ENCODE results near the gene IL4I1. TPM values are rescaled to one million over a fixed set of nuclear protein-coding genes. Genes with fewer than 3 reads are reported as not detected.

IL4I1 gene
- total RNA-seq, 1 experiment from 2014 or later, result not detected

GRCh38 chr19:49887665-49888509 is 8.8 kb downstream of the IL4I1 start:
- peak overlapping the region; percentile 9; the same call in 1 of the 2 replicates for H3K9ac ChIP-seq (ENCODE audit: low read length)
- peaks cover 21% of the 10 kb centered on the region for H3K4me1 ChIP-seq (ENCODE audit: low read length)
- H3K36me3 ChIP-seq (ENCODE audit: insufficient read depth, low read length), result peaks cover 16% of the 10 kb centered on the region; the same call in 1 of the 2 replicates
- H3K27me3 ChIP-seq (ENCODE audit: low read length), result no peaks in the 10 kb centered on the region
- no peaks in the 10 kb centered on the region for H3K79me2 ChIP-seq (ENCODE audit: low read length)
- peak overlapping the region; percentile 28 for H3K4me2 ChIP-seq (ENCODE audit: low read depth, low read length, poor library complexity, severe bottlenecking)
- no peak for DNase-seq
- no peak overlapping the region for H3K4me3 ChIP-seq (ENCODE audit: low read length)
- H2AFZ ChIP-seq (ENCODE audit: low read length), result no peak overlapping the region
- no peaks in the 10 kb centered on the region for H3K9me2 ChIP-seq (replicated peaks; ENCODE audit: insufficient read depth, low read length)
- no peak overlapping the region for H3K27ac ChIP-seq (ENCODE audit: low read length)
- H4K20me1 ChIP-seq (ENCODE audit: insufficient read depth, low read depth, low read length), result peaks cover 17% of the 10 kb centered on the region; the same call in 1 of the 2 replicates
- no peaks in the 10 kb centered on the region for H3K9me3 ChIP-seq (ENCODE audit: low read length)

- H3K9me2 ChIP-seq (replicated peaks; ENCODE audit: insufficient read depth, low read length), result no peaks in the 10 kb centered on the region
- no peak overlapping the region for H3K9ac ChIP-seq (ENCODE audit: low read length)
- no peaks in the 10 kb centered on the region for H3K27me3 ChIP-seq (ENCODE audit: low read length)
- peaks cover 12% of the 10 kb centered on the region; the same call in 1 of the 2 replicates for H4K20me1 ChIP-seq (ENCODE audit: insufficient read depth, low read depth, low read length)
- no peak overlapping the region for H3K4me3 ChIP-seq (ENCODE audit: low read length)
- no peaks in the 10 kb centered on the region for H3K79me2 ChIP-seq (ENCODE audit: low read length)
- peaks cover 21% of the 10 kb centered on the region for H3K4me1 ChIP-seq (ENCODE audit: low read length)
- no peak for DNase-seq
- H3K27ac ChIP-seq (ENCODE audit: low read length), result no peak overlapping the region
- no peak overlapping the region for H2AFZ ChIP-seq (ENCODE audit: low read length)
- H3K4me2 ChIP-seq (ENCODE audit: low read depth, low read length, poor library complexity, severe bottlenecking), result no peak overlapping the region
- no peaks in the 10 kb centered on the region for H3K9me3 ChIP-seq (ENCODE audit: low read length)
- peaks cover 20% of the 10 kb centered on the region for H3K36me3 ChIP-seq (ENCODE audit: insufficient read depth, low read length)
These were observed 9.5 kb downstream of the IL4I1 start for GRCh38 chr19:49887037-49887664.

DNA sequence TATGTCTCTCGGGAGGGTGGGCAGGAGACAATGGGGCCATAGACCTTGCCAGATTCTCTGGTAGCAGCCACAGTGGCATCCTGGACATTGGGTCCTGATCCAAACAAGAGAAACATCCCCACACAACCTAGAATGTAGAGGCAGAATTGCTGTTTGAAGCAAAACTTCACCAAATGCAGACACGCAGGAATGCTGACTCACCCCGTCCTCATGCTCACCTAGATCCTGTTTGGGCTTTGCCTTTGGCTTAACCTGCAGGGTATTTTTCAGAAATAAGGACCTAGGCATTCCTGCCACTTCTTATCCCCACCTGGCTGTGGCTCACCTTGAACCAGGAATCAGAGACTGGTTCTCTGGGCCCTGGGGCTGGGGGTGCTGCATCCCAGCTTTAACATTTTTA is 11.9 kb downstream of the IL4I1 start:
- H3K9ac ChIP-seq (ENCODE audit: low read length), result no peak overlapping the region
- H3K36me3 ChIP-seq (ENCODE audit: insufficient read depth, low read length), result peaks cover 29% of the 10 kb centered on the region
- H3K79me2 ChIP-seq (ENCODE audit: low read length), result no peaks in the 10 kb centered on the region
- no peak overlapping the region for H2AFZ ChIP-seq (ENCODE audit: low read length)
- no peaks in the 10 kb centered on the region for H3K9me2 ChIP-seq (replicated peaks; ENCODE audit: insufficient read depth, low read length)
- H3K27ac ChIP-seq (ENCODE audit: low read length), result no peak overlapping the region
- no peak overlapping the region for H3K4me3 ChIP-seq (ENCODE audit: low read length)
- H3K4me2 ChIP-seq (ENCODE audit: low read depth, low read length, poor library complexity, severe bottlenecking), result no peak overlapping the region
- peaks cover 12% of the 10 kb centered on the region; the same call in 1 of the 2 replicates for H4K20me1 ChIP-seq (ENCODE audit: insufficient read depth, low read depth, low read length)
- DNase-seq, result no peak
- no peaks in the 10 kb centered on the region for H3K27me3 ChIP-seq (ENCODE audit: low read length)
- H3K9me3 ChIP-seq (ENCODE audit: low read length), result no peaks in the 10 kb centered on the region
- peaks cover 8% of the 10 kb centered on the region for H3K4me1 ChIP-seq (ENCODE audit: low read length)

DNA sequence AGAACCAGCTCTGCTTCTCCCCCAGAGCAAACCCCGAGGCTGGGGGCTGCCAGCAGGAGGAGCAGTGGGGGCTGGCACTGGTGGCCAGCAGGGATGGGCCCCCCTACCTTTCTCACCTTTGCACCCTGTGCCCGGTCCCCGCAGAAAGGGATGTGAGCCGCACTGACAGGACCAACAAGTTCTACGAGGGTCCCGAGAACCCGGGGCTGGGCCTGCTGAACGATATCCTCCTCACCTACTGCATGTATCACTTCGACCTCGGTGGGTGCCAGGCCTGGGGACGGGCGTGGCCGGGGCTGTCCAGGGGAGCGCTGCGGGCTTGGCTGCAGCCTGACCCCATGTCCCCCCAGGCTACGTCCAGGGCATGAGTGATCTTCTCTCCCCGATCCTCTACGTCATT is 12.6 kb downstream of the IL4I1 start:
- H3K4me2 ChIP-seq (ENCODE audit: low read depth, low read length, poor library complexity, severe bottlenecking), result no peak overlapping the region
- H3K4me1 ChIP-seq (ENCODE audit: low read length), result peaks cover 9% of the 10 kb centered on the region
- peaks cover 34% of the 10 kb centered on the region for H3K36me3 ChIP-seq (ENCODE audit: insufficient read depth, low read length)
- DNase-seq, result no peak
- no peaks in the 10 kb centered on the region; the same call in 1 of the 2 replicates for H3K79me2 ChIP-seq (ENCODE audit: low read length)
- peaks cover 12% of the 10 kb centered on the region; the same call in 1 of the 2 replicates for H4K20me1 ChIP-seq (ENCODE audit: insufficient read depth, low read depth, low read length)
- no peak overlapping the region for H3K4me3 ChIP-seq (ENCODE audit: low read length)
- H2AFZ ChIP-seq (ENCODE audit: low read length), result no peak overlapping the region
- no peak overlapping the region for H3K27ac ChIP-seq (ENCODE audit: low read length)
- H3K27me3 ChIP-seq (ENCODE audit: low read length), result no peaks in the 10 kb centered on the region
- no peaks in the 10 kb centered on the region for H3K9me3 ChIP-seq (ENCODE audit: low read length)
- no peaks in the 10 kb centered on the region for H3K9me2 ChIP-seq (replicated peaks; ENCODE audit: insufficient read depth, low read length)
- no peak overlapping the region for H3K9ac ChIP-seq (ENCODE audit: low read length)

DNA sequence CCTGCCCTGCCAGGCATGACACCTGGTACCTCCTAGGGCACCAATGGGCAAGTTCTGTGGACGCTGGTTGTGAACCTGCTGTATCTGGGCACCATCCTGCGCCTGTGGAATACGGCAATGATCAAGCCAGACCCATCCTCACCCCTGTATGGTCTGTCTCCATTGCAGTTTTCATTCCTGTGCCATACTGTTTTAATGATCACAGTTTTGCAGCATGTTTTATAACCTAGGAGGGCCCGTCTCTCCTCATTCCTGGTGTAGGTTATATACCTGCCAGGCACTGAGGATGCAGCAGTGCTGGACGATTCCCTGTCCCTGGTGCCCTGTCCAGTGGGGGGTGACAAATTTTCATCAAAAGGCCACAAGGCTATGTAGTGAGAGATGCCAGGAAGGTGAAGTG is 13.6 kb downstream of the IL4I1 start:
- no peaks in the 10 kb centered on the region for H3K27me3 ChIP-seq (ENCODE audit: low read length)
- H3K36me3 ChIP-seq (ENCODE audit: insufficient read depth, low read length), result peaks cover 36% of the 10 kb centered on the region
- no peak for DNase-seq
- no peaks in the 10 kb centered on the region for H3K9me2 ChIP-seq (replicated peaks; ENCODE audit: insufficient read depth, low read length)
- no peaks in the 10 kb centered on the region for H3K9me3 ChIP-seq (ENCODE audit: low read length)
- H3K4me2 ChIP-seq (ENCODE audit: low read depth, low read length, poor library complexity, severe bottlenecking), result no peak overlapping the region
- no peak overlapping the region for H3K27ac ChIP-seq (ENCODE audit: low read length)
- H3K4me3 ChIP-seq (ENCODE audit: low read length), result no peak overlapping the region
- H3K9ac ChIP-seq (ENCODE audit: low read length), result no peak overlapping the region
- peaks cover 10% of the 10 kb centered on the region; the same call in 1 of the 2 replicates for H3K79me2 ChIP-seq (ENCODE audit: low read length)
- peaks cover 12% of the 10 kb centered on the region; the same call in 1 of the 2 replicates for H4K20me1 ChIP-seq (ENCODE audit: insufficient read depth, low read depth, low read length)
- no peak overlapping the region for H2AFZ ChIP-seq (ENCODE audit: low read length)
- peaks cover 18% of the 10 kb centered on the region for H3K4me1 ChIP-seq (ENCODE audit: low read length)

DNA sequence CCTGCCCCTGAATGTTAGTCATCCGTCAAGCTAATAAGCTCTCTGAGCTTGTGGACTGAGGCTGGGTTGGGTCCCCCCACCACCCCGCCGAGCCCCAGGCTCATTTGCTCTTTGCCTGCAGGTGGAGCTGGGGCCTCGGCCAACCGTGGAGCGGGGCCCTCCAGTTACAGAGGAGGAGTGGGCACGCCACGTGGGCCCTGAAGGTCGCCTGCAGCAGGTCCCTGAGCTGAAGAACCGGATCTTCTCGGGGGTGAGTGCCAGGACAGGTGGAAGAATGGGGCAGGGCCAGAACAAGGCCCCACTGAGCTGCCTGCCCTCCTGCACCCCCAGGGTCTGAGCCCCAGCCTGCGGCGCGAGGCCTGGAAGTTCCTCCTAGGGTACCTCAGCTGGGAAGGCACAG is 14.0 kb downstream of the IL4I1 start:
- no peaks in the 10 kb centered on the region for H3K27me3 ChIP-seq (ENCODE audit: low read length)
- H2AFZ ChIP-seq (ENCODE audit: low read length), result no peak overlapping the region
- no peaks in the 10 kb centered on the region for H3K9me3 ChIP-seq (ENCODE audit: low read length)
- no peak for DNase-seq
- H3K36me3 ChIP-seq (ENCODE audit: insufficient read depth, low read length), result peaks cover 36% of the 10 kb centered on the region
- H3K79me2 ChIP-seq (ENCODE audit: low read length), result peaks cover 10% of the 10 kb centered on the region; the same call in 1 of the 2 replicates
- no peak overlapping the region for H3K4me3 ChIP-seq (ENCODE audit: low read length)
- peaks cover 9% of the 10 kb centered on the region; the same call in 1 of the 2 replicates for H4K20me1 ChIP-seq (ENCODE audit: insufficient read depth, low read depth, low read length)
- no peak overlapping the region for H3K4me2 ChIP-seq (ENCODE audit: low read depth, low read length, poor library complexity, severe bottlenecking)
- no peak overlapping the region for H3K27ac ChIP-seq (ENCODE audit: low read length)
- H3K4me1 ChIP-seq (ENCODE audit: low read length), result peaks cover 16% of the 10 kb centered on the region
- no peaks in the 10 kb centered on the region for H3K9me2 ChIP-seq (replicated peaks; ENCODE audit: insufficient read depth, low read length)
- no peak overlapping the region for H3K9ac ChIP-seq (ENCODE audit: low read length)

GRCh38 chr19:49881672-49882394 is 14.9 kb downstream of the IL4I1 start:
- no peaks in the 10 kb centered on the region for H3K9me2 ChIP-seq (replicated peaks; ENCODE audit: insufficient read depth, low read length)
- H3K27ac ChIP-seq (ENCODE audit: low read length), result no peak overlapping the region
- H3K4me1 ChIP-seq (ENCODE audit: low read length), result peaks cover 14% of the 10 kb centered on the region
- H3K9ac ChIP-seq (ENCODE audit: low read length), result no peak overlapping the region
- H4K20me1 ChIP-seq (ENCODE audit: insufficient read depth, low read depth, low read length), result 0 out of 2 replicates have a peak, but pooled peaks cover 3% of the 10 kb centered on the region
- no peak overlapping the region for H3K4me2 ChIP-seq (ENCODE audit: low read depth, low read length, poor library complexity, severe bottlenecking)
- H3K9me3 ChIP-seq (ENCODE audit: low read length), result no peaks in the 10 kb centered on the region
- H3K27me3 ChIP-seq (ENCODE audit: low read length), result no peaks in the 10 kb centered on the region
- peaks cover 10% of the 10 kb centered on the region; the same call in 1 of the 2 replicates for H3K79me2 ChIP-seq (ENCODE audit: low read length)
- H3K4me3 ChIP-seq (ENCODE audit: low read length), result no peak overlapping the region
- no peak for DNase-seq
- peaks cover 36% of the 10 kb centered on the region for H3K36me3 ChIP-seq (ENCODE audit: insufficient read depth, low read length)
- no peak overlapping the region for H2AFZ ChIP-seq (ENCODE audit: low read length)

Measured in Karpas-422 (cell line).